Endothelial cell of umbilical vein (primary cell): Measurements from ENCODE around the gene LMAN2.

Experiments
- CTCF ChIP-seq, 2 donors: IDR thresholded peaks; 1 replicate in 1 of 2; 2 replicates in 1 of 2; pipeline ENCODE4 v1.5.1; 2011; ENCODE audit warnings: low read length in 2 of 2, mild to moderate bottlenecking in 2 of 2, moderate library complexity in 2 of 2, control low read depth in 1 of 2, inconsistent platforms in 1 of 2, low read depth in 1 of 2; ENCODE audit not compliant: insufficient read depth in 1 of 2; ENCODE audit errors: extremely low read depth in 1 of 2
- EZH2 ChIP-seq: IDR thresholded peaks from 2 replicates; pipeline ENCODE4 v1.6.1; 2012; ENCODE audit warnings: borderline replicate concordance, low read depth, mild to moderate bottlenecking, moderate library complexity, low read length, inconsistent platforms; ENCODE audit not compliant: severe bottlenecking
- JUN ChIP-seq: IDR thresholded peaks from 2 replicates; pipeline ENCODE4 v1.6.1; 2011; ENCODE audit warnings: borderline replicate concordance, low read depth; ENCODE audit not compliant: insufficient read length, insufficient read depth
- POLR2AphosphoS5 ChIP-seq: IDR thresholded peaks from 2 replicates; pipeline ENCODE4 v1.6.1; 2012; ENCODE audit warnings: low read depth, mild to moderate bottlenecking, control low read depth, low read length, moderate library complexity; ENCODE audit not compliant: insufficient read depth

- TF ChIP-seq EZH2 (no peak), CTCF (IDR thresholded peaks at IDR 0.05; ENCODE audit: extremely low read depth in 1 of 2, insufficient read depth in 1 of 2, low read depth in 1 of 2, low read length in 2 of 2) (no peak), JUN (no peak), POLR2AphosphoS5 (no peak)
These were observed 29.3 kb upstream of the LMAN2 start for GRCh38 chr5:177380805-177381126.
